Erythroblast (primary cell): Measurements from ENCODE around the gene GNAQ.

ENCODE experiments used
- GATA1 ChIP-seq: IDR thresholded peaks from 2 replicates; pipeline ENCODE4 v1.6.1; 2011; ENCODE audit warnings: low read depth, mild to moderate bottlenecking, control low read depth, low read length, moderate library complexity
- POLR2A ChIP-seq: IDR thresholded peaks from 2 replicates; pipeline ENCODE4 v1.6.1; 2011; ENCODE audit warnings: mild to moderate bottlenecking, low read length

- TF ChIP-seq POLR2A (no peak), GATA1 (no peak)
These were observed 305.3 kb downstream of the GNAQ start for GRCh38 chr9:77726289-77726688.
